ENCODE results near the gene LTB.

The LTB gene

GRCh38 chr6:31556307-31556706 is 25.9 kb downstream of the LTB start:
- DNase-seq (ENCODE audit: low read depth in 1 of 2, low spot score in 1 of 2): no peak

- peak in 1 of 2 donors; percentile 60 for DNase-seq (ENCODE audit: low read depth in 1 of 2, low spot score in 1 of 2)
These were observed 30.9 kb downstream of the LTB start for GRCh38 chr6:31551371-31551770.

GRCh38 chr6:31548544-31548873 is 33.7 kb downstream of the LTB start:
- DNase-seq (ENCODE audit: low read depth in 1 of 2, low spot score in 1 of 2): no peak

- no peak for DNase-seq (ENCODE audit: low read depth in 1 of 2, low spot score in 1 of 2)
These were observed 34.3 kb downstream of the LTB start for GRCh38 chr6:31547727-31548543.

- DNase-seq (ENCODE audit: low read depth in 1 of 2, low spot score in 1 of 2): peak; percentile 77 to 91
These were observed 35.1 kb downstream of the LTB start, which contains the start of gene NFKBIL1 for GRCh38 chr6:31546958-31547726. Gene NFKBIL1, plus strand, starts transcription at chr6:31547608. Its CDS starts 87 bp downstream, at chr6:31547695.

- peak; percentile 77 to 83 for DNase-seq (ENCODE audit: low read depth in 1 of 2, low spot score in 1 of 2)
These were observed 35.8 kb downstream of the LTB start, which contains the start of gene ATP6V1G2 for GRCh38 chr6:31546339-31546957. Gene ATP6V1G2, minus strand, starts transcription at chr6:31546608. Its CDS starts 49 bp downstream, at chr6:31546559.

GRCh38 chr6:31545291-31545690 is 36.9 kb downstream of the LTB start:
- DNase-seq (ENCODE audit: low read depth in 1 of 2, low spot score in 1 of 2): no peak

- DNase-seq (ENCODE audit: low read depth in 1 of 2, low spot score in 1 of 2): no peak
These were observed 37.5 kb downstream of the LTB start for GRCh38 chr6:31544676-31545075.

- no peak for DNase-seq (ENCODE audit: low read depth in 1 of 2, low spot score in 1 of 2)
These were observed 38.6 kb downstream of the LTB start for GRCh38 chr6:31543639-31544038.

GRCh38 chr6:31541658-31542521 is 40.3 kb downstream of the LTB start, which contains the start of gene DDX39B:
Gene DDX39B, minus strand, starts transcription at chr6:31542003. Its CDS starts 1,471 bp downstream, at chr6:31540532.
- DNase-seq (ENCODE audit: low read depth in 1 of 2, low spot score in 1 of 2): peak; percentile 83 to 94

GRCh38 chr6:31541059-31541657 is 41.1 kb downstream of the LTB start:
- peak in 1 of 2 donors; percentile 44 for DNase-seq (ENCODE audit: low read depth in 1 of 2, low spot score in 1 of 2)

- no peak for DNase-seq (ENCODE audit: low read depth in 1 of 2, low spot score in 1 of 2)
These were observed 41.6 kb downstream of the LTB start for GRCh38 chr6:31540640-31541039.

- DNase-seq (ENCODE audit: low read depth in 1 of 2, low spot score in 1 of 2): no peak
These were observed 43.3 kb downstream of the LTB start for GRCh38 chr6:31538805-31539400.

- no peak for DNase-seq (ENCODE audit: low read depth in 1 of 2, low spot score in 1 of 2)
These were observed 46.5 kb downstream of the LTB start for GRCh38 chr6:31535538-31536324.

GRCh38 chr6:31534521-31535040 is 47.6 kb downstream of the LTB start:
- DNase-seq (ENCODE audit: low read depth in 1 of 2, low spot score in 1 of 2): no peak

- no peak for DNase-seq (ENCODE audit: low read depth in 1 of 2, low spot score in 1 of 2)
These were observed 48.2 kb downstream of the LTB start for GRCh38 chr6:31534011-31534410.

GRCh38 chr6:31533455-31533841 is 48.8 kb downstream of the LTB start:
- no peak for DNase-seq (ENCODE audit: low read depth in 1 of 2, low spot score in 1 of 2)

- DNase-seq (ENCODE audit: low read depth in 1 of 2, low spot score in 1 of 2): no peak
These were observed 49.4 kb downstream of the LTB start for GRCh38 chr6:31532644-31533454.

Measured in activated CD4-positive, alpha-beta T cell treated with anti-CD3 and anti-CD28 coated beads, Interleukin-2, amount 50 U/mL, for 24 hours (primary cell).